Globus pallidus (tissue), 1 donor: ENCODE measurements around the gene TNFSF12.

Experiments
- DNase-seq: peaks from one replicate; pipeline ENCODE4 v3.0.0-alpha.2; 2015; ENCODE audit warnings: low spot score

TNFSF12 gene

GRCh38 chr17:7548585-7549400 lies at the start of gene TNFSF12:
Gene TNFSF12 (plus strand): TSS chr17:7549058. CDS start chr17:7549154, 96 bp downstream.
- no peak for DNase-seq

GRCh38 chr17:7499161-7499560 lies 49.7 kb upstream of the TNFSF12 start:
- DNase-seq = no peak

- DNase-seq = no peak
Observed at GRCh38 chr17:7501729-7502128, 47.1 kb upstream of the TNFSF12 start.

GRCh38 chr17:7502171-7502847 lies 46.5 kb upstream of the TNFSF12 start:
- DNase-seq = no peak

GRCh38 chr17:7502987-7503386 lies 45.9 kb upstream of the TNFSF12 start:
- no peak for DNase-seq

- no peak for DNase-seq
Observed at GRCh38 chr17:7503521-7503920, 45.3 kb upstream of the TNFSF12 start.

GRCh38 chr17:7508145-7508544 lies 40.7 kb upstream of the TNFSF12 start:
- no peak for DNase-seq

- no peak for DNase-seq
Observed at GRCh38 chr17:7508846-7509245, 40.0 kb upstream of the TNFSF12 start.

GRCh38 chr17:7509937-7510336 lies 38.9 kb upstream of the TNFSF12 start:
- no peak for DNase-seq

- DNase-seq = no peak
Observed at GRCh38 chr17:7511108-7511507, 37.8 kb upstream of the TNFSF12 start.

- no peak for DNase-seq
Observed at GRCh38 chr17:7512105-7512504, 36.8 kb upstream of the TNFSF12 start.

GRCh38 chr17:7512824-7513540 lies 35.9 kb upstream of the TNFSF12 start:
- DNase-seq = no peak

- no peak for DNase-seq
Observed at GRCh38 chr17:7513850-7514419, 34.9 kb upstream of the TNFSF12 start.

GRCh38 chr17:7515911-7516610 lies 32.8 kb upstream of the TNFSF12 start:
- no peak for DNase-seq

GRCh38 chr17:7523033-7523432 lies 25.8 kb upstream of the TNFSF12 start:
- no peak for DNase-seq

GRCh38 chr17:7528842-7529241 lies 20.0 kb upstream of the TNFSF12 start:
- no peak for DNase-seq

- DNase-seq = no peak
Observed at GRCh38 chr17:7530023-7530900, 18.6 kb upstream of the TNFSF12 start.

- no peak for DNase-seq
Observed at GRCh38 chr17:7538050-7538449, 10.8 kb upstream of the TNFSF12 start.

GRCh38 chr17:7538891-7539545 lies 9.8 kb upstream of the TNFSF12 start:
- DNase-seq = no peak

GRCh38 chr17:7541074-7541621 lies 7.7 kb upstream of the TNFSF12 start:
- DNase-seq = no peak
